Measurements from ENCODE around the gene ATG4A. TPM values are rescaled to one million over a fixed set of nuclear protein-coding genes. Genes with fewer than 3 reads are reported as not detected.

Gene ATG4A
- total and polyA plus RNA-seq, 2 donors (not counting 1 experiment from before 2014, with no cell fraction given) = 13.5 to 13.8 TPM

DNA sequence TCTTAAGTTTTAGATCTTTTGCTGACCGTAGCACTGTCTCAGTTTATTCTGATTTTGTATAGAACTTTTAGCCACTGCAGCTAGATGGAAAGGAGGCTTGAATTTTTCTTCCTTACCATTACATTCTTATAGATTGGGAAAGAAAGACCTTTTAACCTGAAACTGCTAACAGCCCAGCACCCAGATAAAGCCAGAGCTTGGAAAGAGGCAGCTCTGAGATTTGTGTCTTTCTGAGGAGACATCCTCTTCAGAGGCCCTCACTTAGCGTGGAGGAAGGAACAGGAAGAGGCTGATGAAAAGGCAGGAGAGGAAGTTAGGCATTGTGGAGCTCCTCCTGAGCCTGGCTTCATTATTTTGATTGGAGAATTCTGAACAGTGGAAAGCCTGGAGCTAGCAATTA is 35.1 kb downstream of the ATG4A start:
- Histone ChIP-seq H3K27me3 (ENCODE audit: control insufficient read depth, insufficient read depth, low read length) (no peaks in the 10 kb centered on the region), H3K4me2 (ENCODE audit: extremely low read depth, insufficient read depth, low read length) (no peak overlapping the region), H3K79me2 (ENCODE audit: control insufficient read depth, insufficient read depth, low read length) (no peaks in the 10 kb centered on the region), H3K4me1 (ENCODE audit: control insufficient read depth, extremely low read depth, insufficient read depth, low read length) (no peaks in the 10 kb centered on the region), H3K36me3 (ENCODE audit: control insufficient read depth, insufficient read depth, low read length) (no peaks in the 10 kb centered on the region), H3K27ac (ENCODE audit: insufficient read depth, low read length) (no peak overlapping the region), H4K20me1 (ENCODE audit: control insufficient read depth, extremely low read depth, insufficient read depth, low read length) (no peaks in the 10 kb centered on the region), H2AFZ (ENCODE audit: low read length) (no peak overlapping the region), H3K9ac (ENCODE audit: insufficient read depth, low read length) (no peak overlapping the region), H3K9me3 (ENCODE audit: control insufficient read depth, insufficient read depth, low read depth, low read length) (no peaks in the 10 kb centered on the region), H3K4me3 (replicated peaks in 1 of 4; ENCODE audit: control extremely low read depth in 1 of 4, insufficient read depth in 1 of 4, low read depth in 3 of 4, low read length in 4 of 4) (no peak overlapping the region)
- DNase-seq (ENCODE audit: low read depth in 2 of 2) = peak in 1 of 2 donors; percentile 6
- TF ChIP-seq EZH2 (IDR thresholded peaks at IDR 0.05; ENCODE audit: low read length, missing control alignments) (no peak), CTCF (conservative IDR thresholded peaks at IDR 0.05 in 1 of 2, IDR thresholded peaks at IDR 0.05 in 1 of 2; ENCODE audit: low read depth in 1 of 2, low read length in 2 of 2) (no peak)

GRCh38 chrX:108127152-108127551 is 35.6 kb downstream of the ATG4A start:
- DNase-seq (ENCODE audit: low read depth in 2 of 2) = no peak
- Histone ChIP-seq H3K27ac (ENCODE audit: insufficient read depth, low read length) (no peak overlapping the region), H3K4me3 (replicated peaks in 1 of 4; ENCODE audit: control extremely low read depth in 1 of 4, insufficient read depth in 1 of 4, low read depth in 3 of 4, low read length in 4 of 4) (no peak overlapping the region)

DNA sequence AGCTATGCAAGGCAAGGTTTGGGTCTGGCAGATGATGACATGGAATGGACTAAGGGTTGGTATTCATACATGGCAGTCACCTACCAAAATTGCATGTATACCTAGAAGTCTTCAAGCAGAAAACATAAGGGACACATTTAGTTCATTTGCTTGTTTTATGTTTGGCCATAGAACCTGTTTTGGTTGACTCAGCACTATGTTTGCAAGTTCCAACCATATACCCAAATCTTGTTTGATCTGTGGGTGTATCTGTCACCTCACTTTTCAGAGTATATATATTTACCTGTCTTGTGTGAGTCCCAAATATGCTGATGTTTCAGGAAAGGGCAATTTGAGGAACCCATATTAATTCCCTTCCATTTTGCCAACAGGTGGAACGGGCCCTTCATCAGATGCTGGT is 39.3 kb downstream of the ATG4A start:
- H3K4me1 ChIP-seq (ENCODE audit: control insufficient read depth, extremely low read depth, insufficient read depth, low read length) = no peaks in the 10 kb centered on the region
- no peak overlapping the region for H3K4me3 ChIP-seq (replicated peaks in 1 of 4; ENCODE audit: control extremely low read depth in 1 of 4, insufficient read depth in 1 of 4, low read depth in 3 of 4, low read length in 4 of 4)
- no peaks in the 10 kb centered on the region for H3K36me3 ChIP-seq (ENCODE audit: control insufficient read depth, insufficient read depth, low read length)
- no peaks in the 10 kb centered on the region for H3K9me3 ChIP-seq (ENCODE audit: control insufficient read depth, insufficient read depth, low read depth, low read length)
- H4K20me1 ChIP-seq (ENCODE audit: control insufficient read depth, extremely low read depth, insufficient read depth, low read length) = no peaks in the 10 kb centered on the region
- no peak overlapping the region for H3K27ac ChIP-seq (ENCODE audit: insufficient read depth, low read length)
- H2AFZ ChIP-seq (ENCODE audit: low read length) = no peak overlapping the region
- TF ChIP-seq EZH2 (IDR thresholded peaks at IDR 0.05; ENCODE audit: low read length, missing control alignments) (no peak), CTCF (conservative IDR thresholded peaks at IDR 0.05 in 1 of 2, IDR thresholded peaks at IDR 0.05 in 1 of 2; ENCODE audit: low read depth in 1 of 2, low read length in 2 of 2) (no peak)
- no peaks in the 10 kb centered on the region for H3K79me2 ChIP-seq (ENCODE audit: control insufficient read depth, insufficient read depth, low read length)
- DNase-seq (ENCODE audit: low read depth in 2 of 2) = no peak
- no peak overlapping the region for H3K9ac ChIP-seq (ENCODE audit: insufficient read depth, low read length)
- H3K27me3 ChIP-seq (ENCODE audit: control insufficient read depth, insufficient read depth, low read length) = no peaks in the 10 kb centered on the region
- no peak overlapping the region for H3K4me2 ChIP-seq (ENCODE audit: extremely low read depth, insufficient read depth, low read length)

More at GRCh38 chrX:108127152-108127551, 35.6 kb downstream of the ATG4A start:
- Histone ChIP-seq H3K9ac (ENCODE audit: insufficient read depth, low read length) (no peak overlapping the region), H3K9me3 (ENCODE audit: control insufficient read depth, insufficient read depth, low read depth, low read length) (no peaks in the 10 kb centered on the region), H3K36me3 (ENCODE audit: control insufficient read depth, insufficient read depth, low read length) (no peaks in the 10 kb centered on the region), H3K79me2 (ENCODE audit: control insufficient read depth, insufficient read depth, low read length) (no peaks in the 10 kb centered on the region), H3K4me1 (ENCODE audit: control insufficient read depth, extremely low read depth, insufficient read depth, low read length) (no peaks in the 10 kb centered on the region), H4K20me1 (ENCODE audit: control insufficient read depth, extremely low read depth, insufficient read depth, low read length) (no peaks in the 10 kb centered on the region), H3K27me3 (ENCODE audit: control insufficient read depth, insufficient read depth, low read length) (no peaks in the 10 kb centered on the region), H3K4me2 (ENCODE audit: extremely low read depth, insufficient read depth, low read length) (no peak overlapping the region), H2AFZ (ENCODE audit: low read length) (no peak overlapping the region)
- no peak for TF ChIP-seq CTCF (conservative IDR thresholded peaks at IDR 0.05 in 1 of 2, IDR thresholded peaks at IDR 0.05 in 1 of 2; ENCODE audit: low read depth in 1 of 2, low read length in 2 of 2)
- TF ChIP-seq EZH2 (IDR thresholded peaks at IDR 0.05; ENCODE audit: low read length, missing control alignments) = no peak
